ENCODE measurements around the gene PCBP3. TPM values are rescaled to one million over a fixed set of nuclear protein-coding genes. Genes with fewer than 3 reads are reported as not detected.

Gene PCBP3
- total and polyA plus RNA-seq, 2 experiments from 2014 or later = 3.4 to 4.3 TPM

- H3K36me3 ChIP-seq = peaks cover 18% of the 10 kb centered on the region
Measured at GRCh38 chr21:45991606-45992300, 348.2 kb downstream of the PCBP3 start.

More at GRCh38 chr21:45991606-45992300, 348.2 kb downstream of the PCBP3 start:
- Histone ChIP-seq H3K9me3 (ENCODE audit: low read depth) (no peaks in the 10 kb centered on the region), H3K4me3 (no peak overlapping the region), H3K27ac (no peak overlapping the region), H3K27me3 (no peaks in the 10 kb centered on the region), H3K4me1 (ENCODE audit: low read depth) (no peaks in the 10 kb centered on the region)
- DNase-seq (ENCODE audit: low read depth in 1 of 2, low spot score in 1 of 2) = no peak
- TF ChIP-seq CTCF (IDR thresholded peaks at IDR 0.05; ENCODE audit: low read depth, low read length) = no peak

Other genes starting within 250 kb of the PCBP3 start
- 887 and 1,182 TPM in 2 replicates for gene COL18A1, start 238.6 kb upstream of the PCBP3 start, total RNA-seq
- gene COL18A1, start 238.6 kb upstream of the PCBP3 start, polyA plus RNA-seq = 407 and 535 TPM in 2 replicates
- 19.5 and 25.4 TPM in 2 replicates for gene SLC19A1, start 101.3 kb upstream of the PCBP3 start, total RNA-seq
- gene SLC19A1, start 101.3 kb upstream of the PCBP3 start, polyA plus RNA-seq = 35.1 and 50.3 TPM in 2 replicates